Activated T-helper 17 cell treated with anti-CD3 and anti-CD28 coated beads, Interleukin-2, amount 50 U/mL, for 72 hours (primary cell): ENCODE measurements around the gene TAF1C. TPM values are rescaled to one million over a fixed set of nuclear protein-coding genes. Genes with fewer than 3 reads are reported as not detected.

Experiments
- ATAC-seq: fragments of 150-1000 bp; cut with Tn5 transposase; replicated peaks from 2 replicates; pipeline ENCODE4 v1.10.0; 2021; ENCODE audit warnings: mild to moderate bottlenecking, moderate library complexity
- H3K27ac Mint-ChIP-seq: one replicate; pipeline ENCODE4 v1.8.0; 2022; ENCODE audit warnings: mixed read lengths
- H3K27me3 Mint-ChIP-seq: one replicate; pipeline ENCODE4 v1.8.0; 2022; ENCODE audit warnings: mixed read lengths
- H3K36me3 Mint-ChIP-seq: one replicate; pipeline ENCODE4 v1.8.0; 2022; ENCODE audit warnings: low read depth, mild to moderate bottlenecking, mixed read lengths
- H3K4me1 Mint-ChIP-seq: one replicate; pipeline ENCODE4 v1.8.0; 2022; ENCODE audit warnings: mixed read lengths
- H3K4me3 Mint-ChIP-seq: one replicate; pipeline ENCODE4 v1.8.0; 2022; ENCODE audit warnings: mild to moderate bottlenecking, mixed read lengths
- H3K9me3 Mint-ChIP-seq: one replicate; pipeline ENCODE4 v1.8.0; 2022; ENCODE audit warnings: mixed read lengths
- total RNA-seq, 2 donors: library from RNA; stranded (reverse); gene quantifications; one replicate each; pipeline ENCODE4 v1.2.3, GENCODE V29; 2022

TAF1C gene
- total RNA-seq, 2 donors from 2014 or later: 37.0 to 44.9 TPM

DNA sequence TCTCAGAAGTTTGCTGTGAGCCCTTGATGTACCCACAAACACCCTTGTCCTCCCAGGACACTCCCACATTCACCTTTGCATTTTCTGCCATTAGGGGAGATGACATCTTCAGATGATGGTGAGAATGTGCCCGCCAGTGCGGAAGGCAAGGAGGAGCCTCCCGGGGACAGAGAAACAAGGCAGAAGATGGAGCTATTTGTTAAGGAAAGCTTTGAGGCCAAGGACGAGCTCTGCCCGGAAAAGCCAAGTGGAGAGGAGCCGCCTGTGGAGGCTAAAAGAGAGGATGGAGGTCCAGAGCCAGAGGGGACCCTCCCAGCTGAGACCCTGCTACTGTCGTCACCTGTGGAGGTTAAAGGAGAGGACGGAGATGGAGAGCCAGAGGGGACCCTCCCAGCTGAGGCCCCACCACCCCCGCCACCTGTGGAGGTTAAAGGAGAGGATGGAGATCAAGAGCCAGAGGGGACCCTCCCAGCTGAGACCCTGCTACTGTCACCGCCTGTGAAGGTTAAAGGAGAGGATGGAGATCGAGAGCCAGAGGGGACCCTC, 17.0 kb downstream of the TAF1C start:
- no peaks in the 10 kb centered on the region for H3K9me3 Mint-ChIP-seq
- peaks cover 5% of the 10 kb centered on the region for H3K4me1 Mint-ChIP-seq
- ATAC-seq: no peak
- H3K4me3 Mint-ChIP-seq: no peak overlapping the region
- H3K27ac Mint-ChIP-seq: no peak overlapping the region
- H3K27me3 Mint-ChIP-seq: peaks cover 20% of the 10 kb centered on the region
- no peaks in the 10 kb centered on the region for H3K36me3 Mint-ChIP-seq

DNA sequence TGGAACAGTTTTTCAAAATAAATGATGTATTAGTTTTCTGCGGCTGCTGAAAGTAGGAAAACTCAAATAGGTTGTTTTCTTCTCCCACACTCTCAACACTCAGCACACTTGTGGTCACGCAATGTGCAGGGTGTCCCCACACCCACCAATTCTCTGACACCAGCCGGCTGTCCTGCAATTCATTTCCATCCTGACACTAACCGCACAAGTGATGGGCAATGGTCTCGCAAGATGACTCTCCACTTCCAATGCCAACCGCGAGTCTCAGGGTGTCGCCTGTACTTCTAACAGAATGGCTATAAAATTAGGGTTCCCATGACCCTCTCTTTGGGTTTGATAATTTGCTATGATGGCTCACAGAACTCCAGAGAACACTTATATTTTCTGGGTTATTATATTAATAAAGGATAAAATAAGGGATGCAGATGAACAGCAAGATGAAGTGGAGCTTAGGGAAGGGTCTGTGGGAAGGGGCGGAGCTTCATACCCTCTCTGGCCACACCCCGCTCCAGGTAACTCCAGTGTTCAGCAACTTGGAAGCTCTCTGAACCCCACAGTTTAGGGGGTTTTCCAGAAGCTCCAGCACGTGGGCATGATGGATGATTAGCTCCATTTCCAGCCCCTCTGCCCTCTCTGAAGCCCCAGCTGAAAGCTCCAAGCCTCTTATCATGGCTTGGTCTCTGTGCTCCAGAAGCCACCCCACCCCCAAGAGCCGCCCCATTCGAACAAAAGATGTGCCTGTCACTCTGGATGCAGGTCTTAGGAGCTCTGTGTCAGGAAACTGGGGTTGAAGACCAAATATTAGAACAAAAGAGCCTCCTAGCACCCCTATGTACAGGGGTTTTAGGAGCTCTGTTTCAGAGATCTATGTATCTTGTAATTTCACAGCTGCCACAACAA, 19.8 kb downstream of the TAF1C start:
- ATAC-seq: peak; percentile 95
- Mint-ChIP-seq H3K4me1 (peaks cover 5% of the 10 kb centered on the region), H3K27ac (no peak overlapping the region), H3K36me3 (no peaks in the 10 kb centered on the region), H3K9me3 (no peaks in the 10 kb centered on the region), H3K4me3 (no peak overlapping the region), H3K27me3 (peaks cover 24% of the 10 kb centered on the region)

DNA sequence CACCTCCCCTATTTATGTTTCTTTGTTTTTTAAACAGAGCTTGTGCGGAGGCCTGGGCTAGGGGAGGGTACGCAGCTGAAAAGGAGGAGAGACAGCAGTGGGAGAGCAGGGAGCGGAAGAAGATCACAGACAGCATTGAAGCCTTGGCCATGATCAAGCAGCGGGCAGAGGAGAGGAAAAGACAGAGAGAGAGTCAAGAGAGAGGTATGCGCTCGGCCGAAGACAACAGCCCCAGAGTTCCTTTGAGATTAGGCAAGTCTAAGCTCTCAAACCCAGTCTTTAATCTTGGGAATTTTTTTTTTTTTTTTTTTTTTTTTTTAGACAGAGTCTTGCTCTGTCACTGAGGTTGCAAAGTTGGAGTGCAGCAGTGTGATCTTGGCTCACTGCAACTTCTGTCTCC, 21.1 kb downstream of the TAF1C start:
- no peaks in the 10 kb centered on the region for H3K36me3 Mint-ChIP-seq

DNA sequence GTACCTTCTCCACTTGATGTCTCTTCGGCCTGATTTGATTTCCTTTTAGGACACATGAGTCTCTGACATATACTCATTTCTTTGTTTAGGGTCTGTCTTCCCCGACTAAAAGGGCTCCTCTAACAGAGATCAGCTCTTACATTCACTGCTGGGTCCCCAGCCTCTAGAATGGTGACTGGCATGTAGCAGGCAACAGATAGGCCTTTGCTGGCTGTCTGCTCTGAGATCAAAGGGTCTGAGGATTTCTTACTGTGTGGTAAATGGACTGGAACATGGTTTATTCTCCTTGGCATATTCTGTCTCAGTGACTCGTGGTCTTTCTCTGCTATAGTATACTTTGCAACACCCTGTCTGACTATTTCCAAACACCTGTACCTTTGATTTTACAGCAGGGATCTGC, 25.1 kb downstream of the TAF1C start:
- Mint-ChIP-seq H3K27me3 (peaks cover 28% of the 10 kb centered on the region), H3K4me3 (no peak overlapping the region), H3K27ac (no peak overlapping the region), H3K4me1 (peaks cover 5% of the 10 kb centered on the region), H3K36me3 (no peaks in the 10 kb centered on the region), H3K9me3 (no peaks in the 10 kb centered on the region)
- no peak for ATAC-seq

More for the DNA sequence above, 21.1 kb downstream of the TAF1C start:
- Mint-ChIP-seq H3K4me3 (no peak overlapping the region), H3K4me1 (peaks cover 5% of the 10 kb centered on the region), H3K9me3 (no peaks in the 10 kb centered on the region), H3K27me3 (peaks cover 30% of the 10 kb centered on the region), H3K27ac (no peak overlapping the region)
- ATAC-seq: no peak

DNA sequence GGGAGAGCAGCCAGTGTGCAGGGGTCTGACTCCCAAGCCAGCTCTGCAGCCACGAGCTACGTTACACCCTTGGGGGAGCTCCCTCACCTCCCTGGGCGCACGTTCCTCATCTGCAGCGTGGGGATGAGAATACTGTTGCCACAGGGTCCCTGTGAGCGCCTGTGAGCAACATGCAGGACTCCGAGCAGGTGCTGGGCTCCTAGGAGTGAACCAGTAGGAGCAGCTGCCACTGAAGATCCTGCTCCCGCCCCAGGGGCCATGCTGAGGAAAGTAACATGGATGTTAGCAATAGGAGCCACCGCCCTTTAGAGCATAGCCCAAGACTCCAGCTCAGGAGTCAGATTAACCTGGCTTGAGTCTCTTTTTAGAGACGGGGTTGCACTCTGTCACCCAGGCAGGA, 25.8 kb downstream of the TAF1C start:
- no peak overlapping the region for H3K27ac Mint-ChIP-seq
- H3K4me3 Mint-ChIP-seq: no peak overlapping the region
- peaks cover 30% of the 10 kb centered on the region for H3K27me3 Mint-ChIP-seq
- H3K36me3 Mint-ChIP-seq: no peaks in the 10 kb centered on the region
- peaks cover 5% of the 10 kb centered on the region for H3K4me1 Mint-ChIP-seq
- no peaks in the 10 kb centered on the region for H3K9me3 Mint-ChIP-seq
- no peak for ATAC-seq

DNA sequence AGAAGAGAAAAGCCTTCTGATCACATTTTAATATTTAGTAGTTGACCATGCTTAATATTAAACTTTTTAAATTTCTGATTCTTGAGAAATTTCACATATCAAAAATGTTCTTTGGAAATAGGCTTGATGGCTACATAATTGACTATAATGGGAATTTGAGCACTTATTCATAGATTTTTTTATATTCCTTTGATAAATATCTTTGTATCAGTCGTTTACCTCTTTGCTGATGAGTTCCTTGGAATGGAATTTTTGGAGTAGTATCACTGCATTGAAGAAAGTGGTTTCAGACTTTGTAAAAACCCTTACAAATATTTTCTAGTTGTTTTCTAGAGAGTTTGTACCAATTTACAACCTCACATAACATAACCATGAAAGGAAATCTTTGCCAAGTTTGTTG, 27.1 kb downstream of the TAF1C start:
- no peak overlapping the region for H3K4me3 Mint-ChIP-seq
- H3K27me3 Mint-ChIP-seq: peaks cover 32% of the 10 kb centered on the region
- H3K27ac Mint-ChIP-seq: no peak overlapping the region
- no peaks in the 10 kb centered on the region for H3K9me3 Mint-ChIP-seq
- no peaks in the 10 kb centered on the region for H3K36me3 Mint-ChIP-seq
- ATAC-seq: no peak
- H3K4me1 Mint-ChIP-seq: no peaks in the 10 kb centered on the region

DNA sequence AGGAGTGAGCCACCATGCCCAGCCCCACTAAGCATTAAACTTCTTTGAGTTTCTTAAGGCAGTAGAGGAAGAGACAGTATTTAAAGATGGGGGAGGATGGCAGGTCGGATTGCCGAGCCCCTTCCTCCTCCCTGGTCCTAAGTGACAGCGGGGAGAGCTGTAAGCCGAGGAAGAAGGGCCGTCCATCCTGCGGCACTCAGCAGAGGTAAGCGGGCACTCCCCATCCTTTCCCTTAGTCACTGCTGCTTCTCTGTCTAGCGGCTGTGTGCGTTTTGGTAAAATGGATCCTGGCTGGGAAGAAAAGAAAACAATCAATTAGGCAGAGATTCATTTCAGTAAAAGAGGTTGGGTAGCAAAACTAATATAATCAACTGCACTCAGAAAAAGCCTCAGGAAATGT, 27.9 kb downstream of the TAF1C start:
- Mint-ChIP-seq H3K27me3 (peaks cover 28% of the 10 kb centered on the region), H3K27ac (no peak overlapping the region), H3K4me3 (no peak overlapping the region), H3K9me3 (no peaks in the 10 kb centered on the region), H3K4me1 (no peaks in the 10 kb centered on the region), H3K36me3 (no peaks in the 10 kb centered on the region)
- no peak for ATAC-seq

DNA sequence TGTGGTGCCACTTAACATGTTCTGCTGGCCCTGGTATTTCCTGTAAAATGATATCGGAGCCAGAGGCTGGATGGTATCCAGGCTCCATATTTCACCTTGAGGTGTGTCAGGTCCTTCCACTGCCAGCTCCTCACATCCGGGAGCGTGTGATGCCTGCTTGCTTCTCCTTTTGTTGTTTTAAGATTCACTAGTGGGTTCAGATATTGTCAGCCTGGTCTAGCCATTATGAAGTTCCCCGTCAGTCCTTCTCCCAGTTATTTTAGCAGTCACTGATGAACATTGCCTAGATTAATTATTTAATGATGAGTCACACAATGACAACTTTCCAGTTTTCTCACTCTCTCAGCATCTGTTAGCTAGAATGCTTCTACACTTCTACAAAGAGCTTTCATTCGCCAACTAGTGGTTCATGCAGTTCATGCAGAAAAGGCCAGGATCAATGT, 30.5 kb downstream of the TAF1C start:
- H3K4me3 Mint-ChIP-seq: no peak overlapping the region
- H3K27me3 Mint-ChIP-seq: peaks cover 23% of the 10 kb centered on the region
- H3K27ac Mint-ChIP-seq: no peak overlapping the region
- H3K4me1 Mint-ChIP-seq: no peaks in the 10 kb centered on the region
- no peaks in the 10 kb centered on the region for H3K36me3 Mint-ChIP-seq
- no peak for ATAC-seq
- H3K9me3 Mint-ChIP-seq: no peaks in the 10 kb centered on the region

DNA sequence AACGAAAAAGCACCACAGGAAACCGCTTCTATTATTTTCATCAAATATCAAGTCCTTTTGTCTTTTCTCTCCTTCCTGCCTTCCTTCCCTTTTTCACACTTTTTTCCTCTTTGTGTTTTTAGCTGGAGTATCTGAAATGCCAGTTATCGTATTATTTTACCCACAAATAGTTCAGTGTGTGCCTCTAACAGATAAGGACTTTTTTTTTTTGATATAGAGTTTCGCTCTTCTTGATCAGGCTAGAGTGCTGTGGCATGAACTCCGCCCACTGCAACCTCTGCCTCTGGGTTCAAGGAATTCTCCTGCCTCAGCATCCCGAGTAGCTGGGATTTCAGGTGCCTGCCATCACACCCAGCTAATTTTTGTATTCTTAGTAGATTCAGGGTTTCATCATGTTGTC, 31.1 kb downstream of the TAF1C start:
- no peaks in the 10 kb centered on the region for H3K9me3 Mint-ChIP-seq
- no peak for ATAC-seq
- H3K27ac Mint-ChIP-seq: no peak overlapping the region
- H3K4me3 Mint-ChIP-seq: no peak overlapping the region
- H3K36me3 Mint-ChIP-seq: no peaks in the 10 kb centered on the region
- peaks cover 28% of the 10 kb centered on the region for H3K27me3 Mint-ChIP-seq
- no peaks in the 10 kb centered on the region for H3K4me1 Mint-ChIP-seq

DNA sequence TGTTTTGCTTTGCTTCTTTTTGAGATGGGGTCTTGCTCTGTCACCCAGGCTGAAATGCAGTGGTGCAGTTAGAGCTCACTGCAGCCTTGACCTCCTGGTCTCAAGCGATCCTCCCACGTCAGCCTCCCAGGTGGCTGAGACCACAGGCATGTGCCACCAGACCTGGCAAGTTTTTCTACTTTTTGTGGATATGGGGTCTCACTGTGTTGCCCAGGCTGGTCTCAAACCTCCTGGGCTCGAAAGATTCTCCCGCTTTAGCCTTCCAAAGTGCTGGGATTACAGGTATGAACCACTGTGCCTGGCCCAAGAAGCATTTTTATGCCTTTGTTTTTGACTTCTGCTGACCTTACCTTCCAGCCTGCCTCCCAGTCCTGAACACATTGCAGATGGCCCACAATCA, 31.6 kb downstream of the TAF1C start:
- Mint-ChIP-seq H3K27me3 (peaks cover 28% of the 10 kb centered on the region), H3K9me3 (no peaks in the 10 kb centered on the region)

DNA sequence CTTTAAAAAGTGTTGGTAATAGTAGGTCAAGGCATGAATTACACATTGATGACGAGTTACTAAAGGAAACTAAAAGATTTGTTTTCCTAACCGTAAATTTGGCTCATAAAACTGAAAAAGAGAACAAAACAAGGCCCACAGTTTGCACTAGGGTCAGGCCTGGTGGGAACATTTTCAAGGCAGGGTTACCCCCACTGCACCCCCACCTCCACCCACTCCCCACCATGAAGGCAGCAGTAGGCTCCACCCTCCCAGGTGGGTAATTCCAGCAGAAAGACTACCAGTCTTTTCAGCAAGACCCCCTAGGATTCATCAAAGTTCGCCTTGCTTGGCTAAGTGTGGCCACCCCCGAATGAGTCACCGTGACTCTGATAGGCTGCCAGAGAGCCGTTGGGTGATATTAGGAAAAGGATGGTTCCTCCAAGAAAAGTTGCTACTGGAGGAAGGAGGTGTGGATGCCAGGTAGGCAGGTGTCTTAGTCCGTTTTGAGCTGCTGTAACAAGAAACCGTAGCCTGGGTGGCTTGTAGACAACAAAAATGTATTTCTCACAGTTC, 33.1 kb downstream of the TAF1C start:
- Mint-ChIP-seq H3K27me3 (peaks cover 28% of the 10 kb centered on the region), H3K27ac (no peak overlapping the region), H3K4me3 (no peak overlapping the region), H3K9me3 (no peaks in the 10 kb centered on the region), H3K36me3 (no peaks in the 10 kb centered on the region), H3K4me1 (no peaks in the 10 kb centered on the region)
- no peak for ATAC-seq

More for the DNA sequence above, 31.6 kb downstream of the TAF1C start:
- no peak for ATAC-seq
- Mint-ChIP-seq H3K27ac (no peak overlapping the region), H3K4me3 (no peak overlapping the region), H3K36me3 (no peaks in the 10 kb centered on the region), H3K4me1 (no peaks in the 10 kb centered on the region)

DNA sequence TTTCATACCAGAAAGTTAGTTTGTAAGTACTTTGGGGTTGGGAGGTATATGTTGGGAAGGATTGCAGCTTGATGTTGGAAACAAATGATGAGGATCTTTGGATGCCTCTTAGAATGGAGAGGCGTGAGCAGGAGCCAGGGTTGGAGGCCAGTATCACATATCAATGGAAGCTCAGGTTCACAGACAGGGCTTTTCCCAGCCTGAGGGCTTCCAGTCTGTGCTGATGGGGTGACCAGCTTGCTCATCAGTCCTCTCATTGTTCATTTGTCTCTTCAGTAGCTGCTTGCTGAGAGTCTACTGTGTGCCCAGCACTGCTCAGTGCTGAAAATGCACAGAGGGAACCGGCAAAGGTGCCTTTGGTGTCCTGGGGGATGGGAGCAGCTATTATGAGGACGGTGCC, 35.9 kb downstream of the TAF1C start:
- Mint-ChIP-seq H3K27ac (no peak overlapping the region), H3K36me3 (no peaks in the 10 kb centered on the region), H3K4me3 (no peak overlapping the region), H3K9me3 (no peaks in the 10 kb centered on the region), H3K4me1 (no peaks in the 10 kb centered on the region), H3K27me3 (peaks cover 21% of the 10 kb centered on the region)
- ATAC-seq: no peak

DNA sequence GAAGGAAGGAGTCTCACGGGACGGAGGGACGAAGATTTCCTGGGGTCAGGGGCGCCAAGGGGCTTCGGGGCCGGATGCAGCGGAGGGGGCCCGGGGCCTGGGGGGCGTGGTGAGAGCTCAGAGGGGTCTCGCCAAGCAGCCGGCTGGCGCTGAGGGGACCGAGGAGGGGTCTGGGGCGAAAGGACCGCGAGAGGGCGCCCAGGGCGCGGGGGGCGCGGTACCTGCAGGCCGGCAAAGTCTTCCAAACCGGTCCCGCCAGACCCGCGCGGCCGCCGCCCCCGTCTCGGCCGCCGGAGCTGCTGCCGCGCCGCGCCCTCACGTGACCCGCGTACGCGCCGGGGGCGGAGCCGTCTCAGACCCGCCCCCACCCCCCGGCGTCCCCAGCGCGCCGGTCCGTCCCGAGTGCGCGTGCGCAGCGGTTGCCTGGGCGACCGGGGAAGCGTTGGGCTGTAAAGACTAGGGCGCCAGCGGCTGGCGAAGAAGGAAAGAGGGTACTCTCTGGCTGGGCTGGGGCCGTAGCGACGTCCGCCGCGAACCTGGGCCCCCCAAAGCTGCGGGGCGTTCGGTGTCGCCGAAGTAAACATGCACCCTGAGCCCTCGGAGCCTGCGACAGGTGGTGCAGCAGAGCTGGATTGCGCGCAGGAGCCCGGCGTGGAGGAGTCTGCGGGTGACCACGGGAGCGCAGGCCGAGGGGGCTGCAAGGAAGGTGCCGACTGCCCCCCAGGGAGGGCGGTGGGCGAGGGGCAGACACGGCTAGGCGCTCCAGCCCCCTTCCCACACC, 41.8 kb downstream of the TAF1C start, which contains the start of the genes DNAAF1 and HSDL1:
TSS of gene DNAAF1 (plus strand) at position 450 of the 781 bp plus-strand sequence. CDS start at position 583, 133 bp downstream.
TSS of gene HSDL1 (minus strand) at position 319 of the 781 bp plus-strand sequence. CDS start 13,856 bp downstream, outside the sequence.
- Mint-ChIP-seq H3K27ac (peak within 1 kb of the TSS; percentile 93), H3K36me3 (peaks cover 6% of the 10 kb centered on the region), H3K4me1 (peaks cover 10% of the 10 kb centered on the region), H3K4me3 (peak within 1 kb of the TSS; percentile 96), H3K9me3 (no peaks in the 10 kb centered on the region), H3K27me3 (peaks cover 3% of the 10 kb centered on the region)
- ATAC-seq: peak; percentile 88

DNA sequence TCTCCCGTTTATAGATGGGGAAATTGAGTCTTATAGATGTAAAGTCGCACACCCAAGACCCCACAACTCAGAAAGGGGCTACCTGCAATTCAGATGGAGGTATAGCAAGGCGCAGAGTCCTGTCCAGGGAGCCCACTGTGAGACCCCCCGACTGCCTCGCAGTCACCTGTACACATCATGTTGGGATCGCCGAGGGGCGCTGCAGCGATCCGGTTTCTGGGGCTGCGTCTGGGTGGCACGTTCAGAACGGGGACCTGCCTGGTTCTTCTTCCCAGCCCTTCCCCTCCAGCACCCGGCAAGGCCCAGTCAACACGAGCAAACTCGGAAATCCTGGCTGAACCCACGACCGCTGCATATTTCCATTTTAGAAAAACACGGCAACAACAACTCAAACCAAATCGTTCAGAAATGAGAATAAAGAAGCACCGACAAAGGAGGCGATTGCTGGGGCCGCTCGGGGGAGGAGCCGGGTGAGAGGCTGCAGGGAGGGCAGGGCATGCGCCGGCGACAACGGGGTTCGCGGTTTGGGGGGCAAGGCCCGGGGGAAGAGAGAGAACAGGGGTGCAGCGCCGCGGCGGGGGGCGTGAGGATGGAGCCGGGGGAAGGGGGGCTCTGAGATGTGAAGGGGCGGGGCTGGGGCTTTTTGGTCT, 42.5 kb downstream of the TAF1C start:
- H3K9me3 Mint-ChIP-seq: no peaks in the 10 kb centered on the region
- ATAC-seq: peak; percentile 63
- no peaks in the 10 kb centered on the region for H3K27me3 Mint-ChIP-seq
- H3K4me1 Mint-ChIP-seq: peaks cover 15% of the 10 kb centered on the region
- H3K36me3 Mint-ChIP-seq: peaks cover 6% of the 10 kb centered on the region
- peak overlapping the region; percentile 93 for H3K27ac Mint-ChIP-seq
- peak overlapping the region; percentile 96 for H3K4me3 Mint-ChIP-seq
